Cerebellar nuclear complex (tissue), 1 donor: ENCODE results near the gene FBLN2.
A peak's percentile ranks its signal among the peaks of the same experiment; 100 is the strongest.

Source experiments
- DNase-seq, 2 experiments: peaks; one replicate each; lab custom pipeline; 2025; lab: John Stamatoyannopoulos, UW

The FBLN2 gene

GRCh38 chr3:13532085-13532484, 16.8 kb upstream of the FBLN2 start:
- DNase-seq, result no peak

GRCh38 chr3:13532631-13533030, 16.3 kb upstream of the FBLN2 start:
- DNase-seq, result no peak

DNA sequence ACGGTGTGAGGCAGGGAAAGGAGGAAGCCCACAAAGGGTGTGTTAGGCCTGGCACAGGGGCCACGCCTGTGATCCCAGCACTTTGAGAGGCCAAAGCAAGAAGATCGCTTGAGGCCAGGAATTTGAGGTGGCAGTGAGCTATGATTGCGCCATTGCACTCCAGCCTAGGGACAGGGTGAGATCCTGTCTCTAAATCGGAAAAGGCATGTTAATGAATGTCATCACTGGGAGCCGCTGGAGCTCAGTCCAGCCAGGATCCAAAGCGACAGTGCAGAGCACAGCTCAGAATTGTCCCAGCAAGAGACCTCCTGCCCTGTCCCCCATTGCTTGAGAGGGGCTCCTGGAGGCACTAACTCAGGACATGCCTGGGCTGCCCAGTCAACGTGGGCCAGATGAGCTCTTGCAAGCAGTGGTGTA, 15.0 kb upstream of the FBLN2 start:
- DNase-seq, result no peak

- no peak for DNase-seq
Observed at GRCh38 chr3:13535526-13535875, 13.4 kb upstream of the FBLN2 start.

DNA sequence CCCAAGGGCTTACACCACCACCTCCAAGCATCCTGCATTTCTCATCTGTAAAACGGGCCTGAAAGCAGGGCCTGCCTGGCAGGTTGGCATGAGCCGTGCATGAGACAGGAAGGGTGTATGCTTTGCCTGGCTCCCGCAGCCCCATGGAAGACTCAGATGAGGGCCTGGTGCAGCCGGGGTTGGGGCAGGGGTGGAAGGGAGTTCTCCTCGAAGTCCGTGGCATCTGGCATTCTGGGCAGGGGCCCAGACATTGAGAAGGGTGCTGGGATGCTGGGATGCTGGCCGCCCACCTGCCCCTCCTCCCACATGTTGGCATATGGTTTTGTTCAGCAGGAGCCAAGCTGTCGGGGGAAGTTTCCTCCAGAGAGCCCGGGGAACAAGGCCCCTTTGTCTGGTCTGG, 13.0 kb upstream of the FBLN2 start:
- DNase-seq, result peak in 1 of 2 experiments; percentile 10

- DNase-seq, result no peak
Observed at GRCh38 chr3:13536432-13536831, 12.5 kb upstream of the FBLN2 start.

- DNase-seq, result no peak
Observed at GRCh38 chr3:13536832-13537231, 12.1 kb upstream of the FBLN2 start.

DNA sequence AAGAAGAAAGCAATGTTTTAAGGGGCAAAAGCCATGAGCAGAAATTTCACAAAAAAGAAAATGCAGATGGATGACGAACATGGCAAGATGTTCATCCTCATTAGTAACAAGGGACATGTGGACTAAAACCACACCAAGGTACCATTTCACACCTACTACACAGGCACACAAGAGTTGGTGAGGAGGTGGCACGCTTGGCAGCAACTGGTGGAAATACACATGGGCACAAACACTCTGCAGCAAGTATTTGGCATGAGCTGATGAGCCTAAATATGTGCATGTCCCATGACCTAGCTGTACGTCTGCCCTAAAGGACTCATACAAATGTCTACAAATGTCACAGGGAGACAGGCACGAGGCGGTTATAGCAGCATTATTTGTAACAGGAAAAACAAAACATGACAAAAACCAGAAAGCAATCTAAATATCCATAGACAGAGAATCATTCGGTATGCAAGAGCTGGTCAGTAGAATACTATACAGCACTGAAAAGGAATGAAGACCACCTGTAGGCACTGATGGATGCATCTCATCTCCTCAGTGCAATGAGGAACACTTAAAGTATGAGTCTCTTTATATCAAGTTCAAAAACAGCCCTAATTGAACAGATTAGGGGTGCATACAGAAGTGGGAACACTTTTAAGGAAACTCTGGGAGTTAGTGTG, 11.5 kb upstream of the FBLN2 start:
- no peak for DNase-seq

GRCh38 chr3:13537909-13538296, 11.0 kb upstream of the FBLN2 start:
- DNase-seq, result no peak

DNA sequence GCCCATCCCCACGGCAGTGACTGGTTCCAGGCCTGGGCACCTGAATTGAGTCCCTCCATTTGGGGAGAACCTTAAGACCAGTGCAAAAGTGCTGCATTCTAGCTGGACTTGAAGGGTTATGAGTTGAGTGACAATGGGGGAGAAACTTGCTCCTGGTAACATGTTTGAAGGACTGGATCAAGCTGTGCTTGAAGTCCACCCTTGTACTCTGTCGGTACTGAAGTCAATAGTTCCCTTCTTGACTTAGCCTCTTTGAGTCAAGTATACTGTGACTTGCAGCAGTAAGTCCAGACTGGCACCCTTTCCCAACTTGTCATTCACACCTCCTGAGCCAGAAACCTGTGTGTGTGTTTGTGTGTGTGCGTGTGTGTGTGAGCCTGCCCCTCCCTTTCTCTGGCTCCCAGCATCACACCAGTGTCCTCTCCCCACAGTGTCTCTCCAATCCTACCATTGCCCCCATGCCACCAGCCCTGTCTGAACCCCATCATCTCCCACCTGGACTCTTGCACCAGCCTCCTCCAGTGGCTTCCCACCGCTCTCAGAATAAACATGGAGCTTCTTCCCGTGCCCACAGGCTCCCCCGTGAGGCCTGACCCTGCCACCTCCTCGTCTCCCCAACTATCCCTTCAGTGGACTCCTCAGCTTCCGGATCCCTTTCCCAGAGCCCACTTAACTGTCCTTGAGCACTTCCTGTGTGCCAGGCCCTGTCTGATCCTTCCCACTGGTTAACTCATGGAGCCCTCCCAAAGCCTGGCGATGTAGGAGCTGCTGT, 10.2 kb upstream of the FBLN2 start:
- DNase-seq, result no peak

GRCh38 chr3:13539292-13539638, 9.7 kb upstream of the FBLN2 start:
- no peak for DNase-seq

DNA sequence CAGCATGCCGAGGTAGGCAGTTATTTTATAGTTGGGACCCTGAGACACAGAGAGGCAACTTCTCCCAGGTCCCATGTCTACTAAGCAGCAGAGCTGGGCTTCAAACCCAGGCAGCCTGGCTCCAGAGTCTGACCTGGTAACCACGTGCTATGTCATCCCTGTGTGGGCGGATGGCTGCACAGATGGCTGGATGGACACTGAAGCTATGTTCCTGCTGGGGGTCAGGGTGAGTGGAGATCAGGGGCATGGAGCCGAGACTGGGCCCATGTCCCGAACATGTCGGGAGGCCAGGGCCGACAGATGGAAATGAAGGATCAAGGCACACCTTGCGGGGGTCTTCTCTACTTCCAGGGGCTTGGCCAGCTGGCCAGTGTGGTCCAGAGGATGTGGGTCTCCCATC, 9.3 kb upstream of the FBLN2 start:
- DNase-seq, result peak; percentile 58 to 80

DNA sequence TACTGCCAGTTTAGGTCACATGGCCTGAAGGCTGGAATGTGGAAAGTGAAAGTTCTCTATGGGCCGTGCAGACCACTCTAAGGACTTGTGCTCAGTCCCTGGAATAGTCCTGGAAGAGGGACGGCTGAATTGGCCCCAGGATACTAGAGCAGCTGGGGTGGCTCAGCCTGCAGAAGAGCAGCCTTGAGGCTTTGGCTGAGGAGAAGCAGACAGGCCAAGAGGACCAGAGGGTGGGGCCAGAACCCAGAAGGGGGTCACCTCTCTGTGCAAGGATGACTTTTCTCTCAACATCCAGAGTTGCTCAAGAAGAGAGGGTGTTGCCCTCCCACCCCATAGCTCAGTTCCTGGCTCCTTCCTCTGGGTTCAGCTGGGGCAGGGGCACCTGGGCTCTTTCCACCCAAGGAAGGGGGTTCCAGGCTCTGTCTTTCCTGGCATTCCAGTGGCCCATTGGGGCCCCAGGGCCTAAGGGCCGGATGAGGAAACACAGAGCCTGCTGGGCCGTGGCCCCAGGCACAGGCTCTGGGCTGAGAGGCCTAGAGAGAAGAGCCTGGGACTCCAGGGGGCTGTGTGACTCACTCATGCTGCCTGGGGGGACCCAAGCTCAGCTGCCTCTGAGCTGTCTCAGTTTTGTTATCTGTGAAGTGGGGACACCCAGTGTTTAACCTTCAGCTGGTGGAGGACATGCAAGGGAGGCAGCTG, 8.5 kb upstream of the FBLN2 start:
- DNase-seq, result no peak

DNA sequence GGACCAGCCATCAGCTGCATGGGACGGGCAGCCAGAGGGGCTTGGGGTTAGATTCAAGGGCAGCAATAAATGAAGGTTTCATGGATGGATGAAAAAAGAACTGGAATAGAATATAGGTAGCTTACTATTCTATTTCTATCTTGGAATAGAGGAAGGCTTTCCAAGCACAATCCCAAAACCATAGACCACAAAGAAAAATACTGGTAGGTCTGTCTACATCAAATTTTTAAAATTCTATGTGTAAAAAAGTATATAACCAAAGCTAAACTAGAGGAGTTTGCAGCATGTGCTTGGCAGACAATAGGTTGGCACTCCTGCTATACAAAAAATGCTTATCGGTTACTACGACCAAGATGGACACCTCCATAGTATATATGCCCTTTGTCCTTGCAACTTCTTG, 7.2 kb upstream of the FBLN2 start:
- DNase-seq, result no peak

- DNase-seq, result no peak
Observed at GRCh38 chr3:13542142-13542541, 6.8 kb upstream of the FBLN2 start.

DNA sequence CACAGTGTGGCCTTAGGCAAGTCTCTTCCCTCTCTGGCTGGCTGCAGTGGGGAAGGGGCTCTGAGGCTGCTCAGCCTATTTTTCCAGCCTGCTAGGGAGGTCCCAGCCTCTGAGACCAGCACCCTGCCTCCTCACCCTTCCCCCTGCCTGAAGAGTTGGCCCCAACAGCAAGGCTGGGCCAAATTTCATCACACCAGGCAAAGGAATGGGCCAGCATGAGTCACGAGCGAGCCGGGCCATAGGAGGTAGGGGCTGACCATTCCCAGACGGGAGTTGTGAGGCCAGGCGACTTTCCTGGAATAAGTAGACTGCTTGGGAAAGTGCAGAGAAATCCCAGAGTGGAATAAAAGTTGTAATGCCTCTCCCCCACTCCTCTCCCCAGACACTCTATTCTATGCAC, 5.7 kb upstream of the FBLN2 start:
- DNase-seq, result no peak

GRCh38 chr3:13544293-13544831, 4.6 kb upstream of the FBLN2 start:
- DNase-seq, result no peak

DNA sequence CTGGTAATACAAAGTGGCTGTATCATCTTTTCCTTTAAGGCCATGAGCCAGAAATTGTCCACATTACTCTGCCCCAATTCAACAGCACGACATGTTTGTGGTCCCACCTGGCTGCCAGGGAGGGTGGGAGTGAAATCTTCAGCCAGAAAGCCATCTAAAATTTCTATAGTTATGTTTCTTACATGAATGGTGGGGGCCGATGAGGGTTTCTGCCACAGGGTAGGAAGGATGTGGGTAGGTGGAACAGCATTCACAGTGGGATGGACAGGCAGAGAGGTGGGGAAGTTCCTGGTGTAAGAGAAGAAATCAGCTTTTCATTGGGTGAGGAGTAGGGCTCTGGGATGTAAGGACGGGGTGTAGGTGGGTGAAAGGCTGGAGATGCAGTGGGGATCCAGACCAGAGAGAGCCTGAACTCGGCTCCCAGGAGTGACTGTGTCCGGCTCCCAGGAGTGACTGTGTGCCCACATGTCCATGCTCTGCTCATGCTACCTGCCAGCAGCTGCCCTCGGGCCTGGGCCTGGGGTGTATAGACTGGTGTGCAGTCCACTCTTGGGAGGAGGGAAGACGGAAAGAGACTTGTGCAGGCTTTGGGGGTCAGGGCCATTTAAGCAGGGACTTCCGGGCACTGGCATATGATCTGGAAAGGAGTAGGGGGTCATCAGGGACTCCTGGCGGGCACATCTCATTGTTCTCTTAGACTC, 3.8 kb upstream of the FBLN2 start:
- no peak for DNase-seq

- DNase-seq, result no peak
Observed at GRCh38 chr3:13545952-13546454, 2.9 kb upstream of the FBLN2 start.

GRCh38 chr3:13546667-13547171, 2.2 kb upstream of the FBLN2 start:
- no peak for DNase-seq

DNA sequence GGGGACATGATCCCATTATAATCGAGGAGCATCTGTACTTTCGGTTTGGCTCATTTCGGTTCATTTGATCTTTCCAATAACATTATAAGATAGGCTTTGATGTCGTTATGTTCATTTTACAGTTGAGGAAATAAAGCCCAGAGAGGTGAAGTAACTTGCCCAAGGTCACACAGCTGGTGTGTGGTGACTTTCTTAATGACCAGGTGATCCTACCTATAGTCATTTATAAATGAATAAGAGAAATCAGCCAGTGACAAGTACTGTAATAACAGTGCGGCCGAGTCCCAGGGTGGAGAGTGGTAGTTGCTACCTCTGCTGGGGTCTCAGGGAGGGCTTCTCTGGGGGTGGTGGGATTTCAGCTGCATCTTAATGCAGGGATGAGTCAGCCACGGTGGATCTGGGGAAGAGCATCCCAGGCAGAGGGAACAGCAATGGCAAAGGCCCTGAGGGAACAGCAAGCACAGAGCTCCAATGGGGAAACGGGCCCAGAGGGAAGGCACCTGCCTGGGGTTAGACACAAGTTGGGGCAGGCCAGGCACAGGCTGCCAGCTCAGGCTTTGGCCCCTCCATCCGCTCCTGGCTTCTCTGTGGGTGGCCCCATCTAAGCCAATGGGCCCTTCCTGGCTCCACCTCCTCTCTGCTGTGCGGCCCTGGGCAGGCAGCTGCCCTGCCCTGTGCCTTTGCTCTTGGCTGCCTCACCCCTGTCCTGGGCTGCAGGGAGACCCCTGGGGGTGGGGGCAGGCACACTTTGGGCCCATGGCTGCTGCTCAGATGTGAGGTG, 1.1 kb upstream of the FBLN2 start:
- no peak for DNase-seq
